ENCODE measurements around the gene VPREB1.
A peak's percentile ranks its signal among the peaks of the same experiment; 100 is the strongest.
"Not testable (repeated sequence)": the region's sequence is repeated elsewhere in the genome, so short reads cannot be mapped to it uniquely, and the experiment has no call there.

Gene VPREB1

DNA sequence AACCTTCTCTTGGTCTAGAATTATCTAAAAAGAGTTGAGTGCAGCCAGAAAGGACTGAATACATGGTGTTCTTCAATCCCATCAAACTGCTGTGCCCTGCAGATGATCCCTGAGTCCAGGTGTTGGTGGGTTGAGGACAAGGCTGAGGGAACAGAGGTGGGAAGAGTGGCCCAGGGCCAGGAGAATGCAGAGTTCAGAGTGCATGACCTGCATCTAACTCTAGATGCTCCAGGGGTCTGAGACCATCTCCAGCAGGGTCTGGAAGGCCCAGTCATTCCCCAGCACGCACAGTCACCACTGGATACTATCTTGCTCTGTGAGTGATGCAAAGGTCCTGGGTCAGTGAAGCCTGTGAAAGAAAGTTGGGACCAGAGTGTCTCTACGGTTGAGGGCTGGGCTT, 2.1 kb upstream of the VPREB1 start:
- intact Hi-C loops (cut with DNase I): no loop called here
- DNase-seq: no peak

DNA sequence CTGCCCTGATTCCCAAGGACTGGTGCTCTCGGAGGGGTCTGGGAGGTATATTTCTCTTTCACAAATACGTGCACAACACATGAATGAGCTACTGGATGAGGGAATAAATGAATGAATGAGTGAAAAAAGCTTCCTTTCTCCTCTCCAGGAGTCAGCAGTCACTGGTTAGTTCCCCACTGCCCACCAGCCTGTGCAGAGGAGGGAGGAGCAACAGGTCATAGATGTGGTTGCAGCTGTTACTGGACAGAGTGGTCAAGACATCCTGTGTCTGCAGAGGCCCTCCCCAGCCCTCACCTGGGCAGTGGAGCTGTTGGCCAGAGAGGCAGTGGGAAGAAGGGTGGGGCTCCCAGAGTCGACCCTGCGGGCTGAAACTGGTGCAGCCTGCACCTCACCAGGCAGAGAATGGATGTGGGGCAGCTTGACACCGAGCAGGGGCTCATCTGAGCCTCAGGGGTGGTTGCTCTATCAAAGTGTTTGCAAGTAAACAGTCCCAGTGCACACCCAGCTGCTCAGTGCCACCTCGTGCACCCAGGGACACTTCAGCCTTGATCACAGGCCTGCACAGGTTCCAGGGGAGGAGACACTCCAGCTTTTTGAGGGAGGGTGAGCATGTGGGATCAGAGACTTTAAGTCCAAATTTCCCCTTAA, 1.4 kb upstream of the VPREB1 start:
- intact Hi-C loops (cut with DNase I): no loop called here
- no peak for DNase-seq

GRCh38 chr22:22245256-22245909, 797 bp downstream of the VPREB1 start:
- DNase-seq: no peak
- intact Hi-C loops (cut with DNase I): no loop called here

DNA sequence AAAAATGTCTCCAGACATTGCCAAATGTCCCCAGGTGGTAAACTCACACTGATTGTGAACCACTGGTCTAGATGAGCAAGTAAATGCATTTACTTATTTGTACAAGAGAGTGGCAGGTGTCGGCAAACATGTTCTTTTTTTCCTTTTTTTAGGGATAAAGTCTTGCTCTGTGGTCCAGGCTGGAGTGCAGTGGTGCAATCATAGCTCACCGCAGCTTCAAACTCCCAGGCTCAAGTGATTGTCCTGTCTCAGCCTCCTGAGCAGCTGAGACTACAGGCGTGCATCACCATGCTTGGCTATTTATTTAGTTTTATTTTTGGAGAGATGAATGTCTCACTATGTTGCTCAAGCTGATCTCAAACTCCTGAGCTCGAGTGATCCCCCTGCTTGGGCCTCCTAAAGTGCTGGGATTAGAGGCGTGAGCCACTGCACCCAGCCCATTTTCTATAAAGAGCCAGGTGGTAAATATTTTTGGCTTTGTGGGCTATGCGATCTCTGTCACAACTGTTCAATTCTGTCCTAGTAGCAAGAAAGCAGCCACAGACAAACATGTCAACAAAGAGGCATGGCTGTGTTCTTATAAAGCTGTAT, 1.4 kb downstream of the VPREB1 start:
- DNase-seq: no peak
- intact Hi-C loops (cut with DNase I): no loop called here

DNA sequence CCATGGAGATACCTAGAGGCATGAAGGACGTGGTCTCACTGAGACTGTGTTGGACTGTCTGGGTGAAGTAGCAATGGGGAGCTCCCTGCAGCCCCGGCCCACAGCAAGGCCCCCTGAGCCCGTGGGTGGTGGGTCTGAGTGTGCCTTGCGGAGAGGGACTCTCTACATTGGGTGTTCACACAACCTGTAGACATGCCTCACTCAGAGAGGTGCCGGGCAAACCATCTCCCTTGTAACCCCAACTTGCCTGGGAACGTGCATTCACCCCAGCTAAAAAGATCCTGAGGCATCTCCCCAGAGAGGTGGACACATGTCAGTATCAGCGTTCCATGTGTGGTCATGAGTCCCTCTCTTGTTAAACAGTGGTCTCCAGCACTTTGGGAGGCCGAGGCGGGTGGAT, 2.1 kb downstream of the VPREB1 start:
- intact Hi-C loops (cut with DNase I): no loop called here
- DNase-seq: no peak

GRCh38 chr22:22248878-22249277, 4.3 kb downstream of the VPREB1 start:
- no peak for DNase-seq

DNA sequence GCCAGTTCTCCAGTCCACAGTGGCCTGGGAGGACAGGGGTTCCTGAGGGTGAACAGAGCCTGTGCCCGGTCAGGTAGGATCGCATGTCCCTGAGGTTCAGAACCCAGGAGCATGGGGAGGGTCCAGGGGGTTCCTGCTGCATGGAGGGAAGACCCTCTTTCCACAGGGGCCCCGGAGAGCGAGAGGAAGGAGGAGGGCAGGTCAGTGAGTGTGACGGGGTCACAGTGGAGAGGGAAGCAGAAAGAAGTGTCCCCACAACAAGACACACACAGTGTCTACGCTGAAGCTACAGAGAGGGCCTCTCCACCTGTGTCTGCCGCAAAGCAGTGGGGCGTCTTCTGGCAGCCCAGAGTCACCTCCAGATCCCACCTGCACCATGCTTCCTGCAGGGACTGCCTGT, 6.1 kb downstream of the VPREB1 start:
- intact Hi-C loops (cut with DNase I); DNase-seq: not testable (repeated sequence)

More at GRCh38 chr22:22248878-22249277, 4.3 kb downstream of the VPREB1 start:
- intact Hi-C loops (cut with DNase I): no loop called here

DNA sequence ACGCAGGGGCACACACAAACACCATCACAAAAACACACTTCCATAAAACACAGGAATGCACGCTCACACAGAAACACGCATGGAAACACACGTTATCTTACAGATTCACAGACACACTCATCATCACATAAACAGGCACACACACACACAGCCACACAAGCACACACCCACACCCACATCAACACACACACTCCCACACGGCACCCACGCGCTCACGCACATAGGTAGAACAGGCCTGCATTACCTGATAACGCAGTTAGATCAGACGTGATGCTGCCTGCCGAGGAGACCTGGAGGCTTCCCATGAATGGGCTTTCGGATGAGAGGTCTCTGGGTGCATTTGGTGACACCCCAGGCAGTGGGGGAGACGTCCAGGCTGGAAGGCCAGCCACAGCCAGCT, 11.5 kb downstream of the VPREB1 start:
- intact Hi-C loops (cut with DNase I); DNase-seq: not testable (repeated sequence)

DNA sequence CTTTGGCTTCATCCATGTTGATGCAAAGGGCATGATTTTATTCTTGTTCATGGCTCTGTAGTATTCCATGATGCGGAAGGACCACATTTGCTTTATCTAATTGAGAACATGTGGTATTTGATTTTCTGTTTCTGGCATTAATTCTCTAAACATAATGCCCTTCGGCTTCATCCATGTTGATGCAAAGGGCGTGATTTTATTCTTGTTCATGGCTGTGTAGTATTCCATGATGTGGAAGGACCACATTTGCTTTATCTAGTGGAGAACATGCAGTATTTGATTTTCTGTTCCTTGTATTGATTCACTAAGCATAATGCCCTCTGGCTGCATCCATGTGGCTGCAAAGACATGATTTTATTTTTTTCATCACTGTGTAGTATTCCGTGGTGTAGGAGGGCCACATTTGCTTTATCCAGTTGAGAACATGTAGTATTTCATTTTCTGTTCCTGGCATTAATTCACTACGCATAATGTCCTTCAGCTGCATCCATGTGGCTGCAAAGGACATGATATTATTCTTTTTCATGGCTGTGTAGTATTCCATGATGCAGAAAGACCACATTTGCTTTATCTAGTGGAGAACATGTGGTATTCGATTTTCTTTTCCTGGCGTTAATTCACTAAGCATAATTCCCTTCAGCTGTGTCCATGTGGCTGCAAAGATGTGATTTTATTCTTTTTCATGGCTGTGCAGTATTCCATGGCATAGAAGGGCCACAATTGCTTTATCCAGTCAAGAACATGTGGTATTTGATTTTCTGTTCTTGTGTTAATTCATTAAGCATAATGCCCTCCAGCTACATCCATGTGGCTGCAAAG, 14.2 kb downstream of the VPREB1 start:
- DNase-seq: not testable (repeated sequence)

GRCh38 chr22:22260169-22260568, 15.6 kb downstream of the VPREB1 start:
- intact Hi-C loops (cut with DNase I); DNase-seq: not testable (repeated sequence)

More for the DNA sequence above, 14.2 kb downstream of the VPREB1 start:
- intact Hi-C loops (cut with DNase I): not testable (repeated sequence)

GRCh38 chr22:22260586-22260985, 16.0 kb downstream of the VPREB1 start:
- DNase-seq; intact Hi-C loops (cut with DNase I): not testable (repeated sequence)

DNA sequence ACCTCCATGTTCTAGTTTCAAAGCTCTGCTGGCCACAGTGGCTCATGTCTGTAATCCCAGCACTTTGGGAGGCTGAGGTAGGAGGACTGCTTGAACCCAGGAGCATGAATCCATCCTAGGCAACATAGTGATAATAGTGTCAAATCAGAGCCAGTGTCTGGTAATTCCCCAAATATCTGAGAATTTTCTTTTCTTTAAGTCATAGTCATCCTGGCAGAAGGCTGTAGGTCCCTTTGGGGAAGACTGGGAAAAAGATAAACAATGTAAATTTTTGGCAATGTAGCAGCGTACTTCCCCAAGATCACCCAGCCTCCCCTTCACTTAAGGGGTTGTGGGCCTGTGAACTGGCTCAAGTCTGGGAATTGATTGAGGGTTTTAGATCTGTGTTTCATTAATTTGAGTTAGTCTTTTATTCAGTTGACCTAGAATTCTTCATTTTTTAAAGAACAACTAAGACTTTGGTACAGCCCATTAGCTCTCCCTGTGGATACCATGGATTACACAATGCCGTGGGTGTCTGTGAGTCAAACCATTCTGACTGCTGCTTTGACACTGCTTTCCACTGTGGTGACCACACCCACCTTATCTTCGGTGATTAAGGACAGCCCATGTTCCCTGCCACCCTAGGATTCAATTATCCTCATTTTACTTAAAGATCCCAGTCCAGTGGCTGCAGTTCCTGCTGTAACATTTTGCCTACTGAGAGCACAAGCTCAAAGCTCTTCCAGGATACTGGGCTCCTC, 17.9 kb downstream of the VPREB1 start:
- DNase-seq; intact Hi-C loops (cut with DNase I): not testable (repeated sequence)

DNA sequence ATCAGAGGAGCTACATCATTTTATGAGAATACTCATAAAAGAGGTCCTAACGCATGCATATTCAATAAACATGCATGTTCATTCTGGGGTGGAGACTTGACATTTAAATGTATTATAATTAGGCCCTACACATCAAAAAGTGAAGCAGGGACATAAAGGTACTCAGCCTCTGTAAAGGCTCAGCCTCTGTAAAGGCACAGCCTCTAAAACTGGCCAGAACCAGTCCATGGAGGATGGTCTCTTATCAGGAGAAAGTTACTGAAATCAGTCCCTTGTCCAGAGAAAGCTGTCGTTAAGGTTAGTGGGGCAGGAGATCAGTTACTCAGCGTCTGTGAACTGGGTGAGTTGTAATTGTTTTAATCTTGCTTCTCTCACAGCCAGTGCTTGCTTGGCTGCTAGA, 19.2 kb downstream of the VPREB1 start:
- intact Hi-C loops (cut with DNase I); DNase-seq: not testable (repeated sequence)

DNA sequence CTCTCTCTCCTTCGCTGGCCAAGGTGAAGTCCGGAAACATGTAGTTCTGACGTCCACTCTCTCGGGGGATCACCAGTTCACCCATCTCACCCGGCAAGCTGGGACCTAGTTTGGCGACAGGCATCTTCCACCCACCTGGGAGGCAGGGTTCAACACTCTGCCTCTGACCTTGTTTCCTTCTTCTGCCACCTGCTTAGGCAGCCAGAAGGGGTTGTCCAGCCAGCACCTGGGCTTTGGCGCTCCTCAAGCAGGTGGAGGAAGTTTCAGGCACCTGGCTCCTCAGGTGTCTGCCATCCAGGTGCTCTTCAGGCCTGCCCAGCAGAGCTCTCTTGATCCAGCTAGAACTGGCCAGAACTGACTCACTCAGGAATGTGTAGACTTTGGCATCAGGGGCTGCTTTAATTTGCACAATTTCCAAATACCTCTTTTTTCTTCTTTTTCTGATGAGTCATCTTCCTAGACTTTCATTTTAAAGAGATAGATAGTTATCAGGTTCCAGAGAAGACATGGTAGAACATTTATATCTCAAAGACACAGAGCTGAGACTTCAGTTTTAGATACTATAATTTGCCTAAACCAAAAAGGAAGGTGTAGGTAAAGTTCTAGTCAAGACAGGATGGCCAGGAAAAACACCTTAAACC, 25.6 kb downstream of the VPREB1 start:
- DNase-seq: peak in 1 of 10 donors; percentile 53
- intact Hi-C loops (cut with DNase I): not testable (repeated sequence)

GRCh38 chr22:22277423-22277822, 32.8 kb downstream of the VPREB1 start:
- DNase-seq; intact Hi-C loops (cut with DNase I): not testable (repeated sequence)

DNA sequence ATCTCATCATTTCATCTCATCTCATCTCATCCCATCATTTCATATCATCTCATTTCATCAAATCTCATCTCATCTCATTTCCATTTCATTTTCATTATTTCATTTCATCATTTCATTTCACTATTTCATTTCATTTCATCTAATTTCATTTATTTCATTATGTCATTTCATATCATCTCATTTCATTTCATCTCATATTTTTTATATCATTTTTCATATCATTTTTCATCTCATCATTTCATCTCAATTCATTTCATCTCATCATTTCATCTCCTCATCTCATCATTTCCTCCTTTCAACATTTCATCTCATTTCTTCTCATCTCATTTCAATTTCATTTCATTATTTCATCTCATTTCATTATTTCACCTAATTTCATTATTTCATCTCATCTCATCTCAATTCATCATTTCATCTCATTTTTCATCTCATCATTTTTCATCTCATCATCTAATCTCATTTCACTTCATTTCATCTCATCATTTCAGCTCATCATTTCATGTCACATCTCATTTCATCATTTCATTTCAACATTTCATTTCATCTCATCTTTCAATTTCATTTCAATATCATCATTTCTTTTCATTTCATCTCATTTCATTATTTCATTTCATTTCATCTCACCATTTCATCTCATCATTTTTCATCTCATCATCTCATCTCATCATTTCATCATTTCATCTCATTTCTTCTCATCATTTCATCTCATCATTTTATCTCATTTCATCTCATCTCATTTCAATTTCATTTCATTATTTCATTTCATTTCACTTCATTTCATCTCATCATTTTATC, 40.6 kb downstream of the VPREB1 start:
- intact Hi-C loops (cut with DNase I); DNase-seq: not testable (repeated sequence)

GRCh38 chr22:22286390-22287105, 42.0 kb downstream of the VPREB1 start:
- intact Hi-C loops (cut with DNase I); DNase-seq: not testable (repeated sequence)

DNA sequence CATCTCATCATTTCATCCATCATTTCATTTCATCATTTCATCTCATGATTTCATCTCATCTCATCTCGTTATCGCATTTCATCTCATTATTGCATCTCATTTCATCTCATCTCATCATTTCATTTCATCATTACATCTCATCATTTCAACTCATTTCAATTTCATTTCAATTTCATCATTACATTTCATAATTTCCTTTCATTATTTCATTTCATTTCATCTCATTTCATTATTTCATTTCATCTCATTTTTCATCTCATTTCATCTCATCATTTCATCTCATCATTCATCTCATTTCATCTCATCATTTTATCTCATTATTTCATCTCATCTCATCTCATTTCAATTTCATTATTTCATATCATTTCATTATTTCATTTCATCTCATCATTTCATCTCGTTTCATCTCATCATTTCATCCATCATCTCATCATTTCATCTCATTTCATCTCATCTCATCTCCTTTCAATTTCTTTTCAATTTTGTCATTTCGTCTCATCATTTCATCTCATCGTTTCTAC, 42.6 kb downstream of the VPREB1 start:
- DNase-seq; intact Hi-C loops (cut with DNase I): not testable (repeated sequence)
